PC-3 (cell line): ENCODE data around the gene FIP1L1. TPM values are rescaled to one million over a fixed set of nuclear protein-coding genes. Genes with fewer than 3 reads are reported as not detected.
A peak's percentile ranks its signal among the peaks of the same experiment; 100 is the strongest.
"Not testable (repeated sequence)": the region's sequence is repeated elsewhere in the genome, so short reads cannot be mapped to it uniquely, and the experiment has no call there.

Experiments
- ATAC-seq: fragments of 200-7000 bp; cut with Tn5 transposase; 2 replicates; pipeline ENCODE4 v1.9.1; 2020; ENCODE audit warnings: mild to moderate bottlenecking, moderate library complexity
- Bru-seq: library from RNA; stranded (reverse); fragments of 400-500 nt; gene quantifications from one replicate; lab custom pipeline; 2021; lab: Mats Ljungman, UMichigan
- BruChase-seq, 2 experiments: library from RNA; stranded (reverse); fragments of 400-500 nt; gene quantifications; one replicate each; lab custom pipeline; 2021; lab: Mats Ljungman, UMichigan
- BruUV-seq: library from RNA; stranded (reverse); fragments of 400-500 nt; replicated peaks from 2 replicates; lab custom pipeline; 2021; lab: Mats Ljungman, UMichigan
- CTCF ChIA-PET: fragments of 300-600 bp; sonication (Branson Sonifier 250); formaldehyde crosslinking; loops from one replicate; lab custom pipeline; 2022; ENCODE audit warnings: antibody characterized with exemption; lab: Charles Lee
- POLR2A ChIA-PET: fragments of 300-600 bp; sonication (Branson Sonifier 250); formaldehyde crosslinking; loops from one replicate; lab custom pipeline; 2022; ENCODE audit warnings: antibody characterized with exemption; ENCODE audit not compliant: unreplicated experiment; lab: Charles Lee
- DNase-seq: peaks from one replicate; pipeline ENCODE4 v3.0.0-alpha.2; 2015
- H2AFZ ChIP-seq: fragments of 300-600 bp; sonication (generic); 2 replicates; pipeline ENCODE4 v1.6.0; 2016; ENCODE audit warnings: antibody characterized with exemption, low read length
- H3F3A ChIP-seq: fragments of 300-600 bp; sonication (generic); one replicate; pipeline ENCODE4 v1.6.0; 2017; ENCODE audit warnings: antibody characterized with exemption, low read length, control low read depth, mild to moderate bottlenecking; ENCODE audit not compliant: unreplicated experiment
- H3K27ac ChIP-seq: fragments of 300-600 bp; sonication (generic); 2 replicates; pipeline ENCODE4 v1.5.1; 2016; ENCODE audit warnings: mild to moderate bottlenecking, low read length
- H3K27me3 ChIP-seq: fragments of 300-600 bp; sonication (generic); 2 replicates; pipeline ENCODE4 v1.6.1; 2016; ENCODE audit warnings: low read length, mixed read lengths
- H3K36me3 ChIP-seq: fragments of 300-600 bp; sonication (generic); 2 replicates; pipeline ENCODE4 v1.6.1; 2016; ENCODE audit warnings: low read depth, mixed run types, low read length, mixed read lengths
- H3K4me1 ChIP-seq: fragments of 300-600 bp; sonication (generic); 2 replicates; pipeline ENCODE4 v1.5.1; 2016; ENCODE audit warnings: low read length; ENCODE audit not compliant: insufficient read depth
- H3K4me2 ChIP-seq: fragments of 300-600 bp; sonication (generic); 2 replicates; pipeline ENCODE4 v1.6.0; 2016; ENCODE audit warnings: low read length
- H3K4me3 ChIP-seq: fragments of 300-600 bp; sonication (generic); 2 replicates; pipeline ENCODE4 v1.5.1; 2016; ENCODE audit warnings: mild to moderate bottlenecking, low read length, mixed read lengths
- H3K79me2 ChIP-seq: fragments of 300-600 bp; sonication (generic); 2 replicates; pipeline ENCODE4 v1.6.1; 2017; ENCODE audit warnings: low read length, mixed read lengths
- H3K9ac ChIP-seq: fragments of 300-600 bp; sonication (generic); 2 replicates; pipeline ENCODE4 v1.6.0; 2016; ENCODE audit warnings: mild to moderate bottlenecking, low read length
- H3K9me2 ChIP-seq: fragments of 300-600 bp; sonication (generic); replicated peaks from 2 replicates; pipeline ENCODE4 v1.6.1; 2016; ENCODE audit warnings: mixed run types, low read length, mixed read lengths
- H3K9me3 ChIP-seq: fragments of 300-600 bp; sonication (generic); 2 replicates; pipeline ENCODE4 v1.6.1; 2016; ENCODE audit warnings: low read length, mixed read lengths
- H4K20me1 ChIP-seq: fragments of 300-600 bp; sonication (generic); 2 replicates; pipeline ENCODE4 v1.6.1; 2016; ENCODE audit warnings: low read length, mixed read lengths
- CTCF ChIP-seq: fragments of 300-600 bp; sonication (generic); conservative IDR thresholded peaks from 2 replicates; pipeline ENCODE4 v1.5.1; 2017; ENCODE audit warnings: antibody characterized with exemption, low read depth, mild to moderate bottlenecking, low read length
- EZH2 ChIP-seq: fragments of 300-600 bp; sonication (generic); IDR thresholded peaks from one replicate; pipeline ENCODE4 v1.6.1; 2017; ENCODE audit warnings: antibody characterized with exemption, mild to moderate bottlenecking, low read length; ENCODE audit not compliant: unreplicated experiment
- EZH2phosphoT487 ChIP-seq: fragments of 300-600 bp; sonication (generic); IDR thresholded peaks from 2 replicates; pipeline ENCODE4 v1.6.1; 2018; ENCODE audit warnings: mild to moderate bottlenecking, antibody characterized with exemption, low read length, borderline replicate concordance
- intact Hi-C: fragments of 100-400 bp; cut with micrococcal nuclease; formaldehyde crosslinking; loops from 2 replicates; pipeline ENCODE4 v1.9.0; 2023
- long read RNA-seq: library from polyadenylated mRNA; unstranded; transcript quantifications from one replicate; pipeline ENCODE4 v2.0.0, GENCODE V29; 2021; ENCODE audit not compliant: unreplicated experiment
- total RNA-seq: library from RNA; depleted of rRNA; stranded (reverse); fragments of >200 nt; gene quantifications from 2 replicates; pipeline ENCODE4 v1.2.3, GENCODE V29; 2014; rRNA removed

FIP1L1 gene
- total RNA-seq (76.1 and 102 TPM in 2 replicates), Bru-seq, nascent RNA (percentile 98 among the genes with signal in this experiment), BruChase-seq, experiment 1, labeled RNA remaining after a 6-hour chase (percentile 99 among the genes with signal in this experiment), BruChase-seq, experiment 2, labeled RNA remaining after a 2-hour chase (percentile 99 among the genes with signal in this experiment)
- long read RNA-seq, transcript FIP1L1-206 (2 exons, 341 nt): minor isoform, 6 of 142 reads
- long read RNA-seq, transcript FIP1L1-201 (15 exons, 1,878 nt): major isoform, 20 of 142 reads
- long read RNA-seq, partial matches to known transcripts: 9 of 142 reads
- long read RNA-seq, other reads (novel, unspliced or antisense): 97 of 142 reads

- CTCF ChIA-PET: no interaction called here
- peak within 1 kb of the TSS; percentile 41 for H3K27ac ChIP-seq
Measured at GRCh38 chr4:53377319-53378170, at the start of gene FIP1L1. Gene FIP1L1 (plus strand): TSS chr4:53377641. CDS start chr4:53377839, 198 bp downstream.

GRCh38 chr4:53334916-53335315 lies 42.5 kb upstream of the FIP1L1 start:
- H4K20me1 ChIP-seq, H3K27me3 ChIP-seq, H3K36me3 ChIP-seq, POLR2A ChIA-PET, H3K4me3 ChIP-seq, H3K4me1 ChIP-seq, CTCF ChIA-PET, DNase-seq, H3K4me2 ChIP-seq, H3K9me3 ChIP-seq, intact Hi-C loops, H3K27ac ChIP-seq, H3K79me2 ChIP-seq, H3K9ac ChIP-seq, H3K9me2 ChIP-seq, H2AFZ ChIP-seq, H3F3A ChIP-seq, BruUV-seq, ATAC-seq: not testable (repeated sequence)

More at GRCh38 chr4:53377319-53378170, at the start of gene FIP1L1:
- no peak for TF ChIP-seq EZH2
- no peak for TF ChIP-seq EZH2phosphoT487
- TF ChIP-seq CTCF: no peak
- Histone ChIP-seq H3F3A (no peaks in the 10 kb centered on the region), H3K9ac (peak within 1 kb of the TSS; percentile 96), H3K79me2 (peaks cover 50% of the 10 kb centered on the region), H3K36me3 (peaks cover 7% of the 10 kb centered on the region), H3K27me3 (no peaks in the 10 kb centered on the region), H3K9me2 (no peaks in the 10 kb centered on the region), H3K4me3 (peak within 1 kb of the TSS; percentile 87), H3K4me2 (peak within 1 kb of the TSS; percentile 90), H4K20me1 (peaks cover 26% of the 10 kb centered on the region), H3K4me1 (peaks cover 25% of the 10 kb centered on the region), H2AFZ (peak within 1 kb of the TSS; percentile 92), H3K9me3 (no peaks in the 10 kb centered on the region)
- ATAC-seq (peak; percentile 94), DNase-seq (peak; percentile 98)
- BruUV-seq: TSS peak; percentile 50
- POLR2A ChIA-PET: interaction anchor here (0.6 kb wide), 1 partner anchor 61 kb away, joined by 3 read pairs; no protein-coding TSS in a partner anchor
- intact Hi-C loops: loop anchor here (1.0 to 5.0 kb wide), 3 partner anchors 11 to 180 kb away; partner anchors contain the start of gene SCFD2

- H3K9me2 ChIP-seq, ATAC-seq, H3K79me2 ChIP-seq, H3K9ac ChIP-seq, CTCF ChIA-PET, H3K4me3 ChIP-seq, H4K20me1 ChIP-seq, H3K4me2 ChIP-seq, H2AFZ ChIP-seq, DNase-seq, H3K27ac ChIP-seq, intact Hi-C loops, BruUV-seq, H3F3A ChIP-seq, H3K4me1 ChIP-seq, H3K9me3 ChIP-seq, H3K36me3 ChIP-seq, H3K27me3 ChIP-seq: not testable (repeated sequence)
- POLR2A ChIA-PET: interaction anchor here (0.6 kb wide), 1 partner anchor 140 kb away, joined by 4 read pairs; no protein-coding TSS in a partner anchor
Measured at GRCh38 chr4:53340145-53340544, 37.3 kb upstream of the FIP1L1 start.

- H3K9me3 ChIP-seq, H3K9ac ChIP-seq, DNase-seq, H3K9me2 ChIP-seq, H3K4me1 ChIP-seq, H4K20me1 ChIP-seq, H3K79me2 ChIP-seq, intact Hi-C loops, H3K4me3 ChIP-seq, POLR2A ChIA-PET, H3K4me2 ChIP-seq, H3K36me3 ChIP-seq, H3K27me3 ChIP-seq, H3F3A ChIP-seq, H3K27ac ChIP-seq, H2AFZ ChIP-seq, BruUV-seq: not testable (repeated sequence)
- ATAC-seq: peak; percentile 39
- CTCF ChIA-PET: interaction anchor here (0.7 kb wide), 1 partner anchor 1244 kb away, joined by 3 read pairs; no protein-coding TSS in a partner anchor
Measured at GRCh38 chr4:53346392-53346791, 31.0 kb upstream of the FIP1L1 start.
